H9 (cell line): ENCODE results near the gene PC. TPM values are rescaled to one million over a fixed set of nuclear protein-coding genes. Genes with fewer than 3 reads are reported as not detected.

Experiments
- DNase-seq: peaks from one replicate; pipeline ENCODE4 v3.0.0-alpha.2; 2017
- H2AFZ ChIP-seq: one replicate; pipeline ENCODE4 v1.6.1; 2013; ENCODE audit warnings: mild to moderate bottlenecking, low read length, control low read depth, moderate library complexity
- H2AK5ac ChIP-seq: 2 replicates; pipeline ENCODE4 v1.6.1; 2013; ENCODE audit warnings: low read length, control low read depth, mixed read lengths; ENCODE audit not compliant: insufficient read length
- H2BK120ac ChIP-seq: one replicate; pipeline ENCODE4 v1.6.1; 2013; ENCODE audit warnings: low read depth, mild to moderate bottlenecking, low read length, control low read depth, inconsistent platforms; ENCODE audit not compliant: poor library complexity, severe bottlenecking
- H2BK12ac ChIP-seq: 2 replicates; pipeline ENCODE4 v1.6.1; 2013; ENCODE audit warnings: low read length, control low read depth, mixed read lengths, low read depth; ENCODE audit not compliant: insufficient read length
- H2BK15ac ChIP-seq: 2 replicates; pipeline ENCODE4 v1.6.1; 2013; ENCODE audit warnings: low read depth, low read length, control low read depth
- H2BK20ac ChIP-seq: one replicate; pipeline ENCODE4 v1.6.1; 2013; ENCODE audit warnings: low read depth, mild to moderate bottlenecking, low read length, control low read depth, inconsistent platforms; ENCODE audit not compliant: poor library complexity, severe bottlenecking
- H2BK5ac ChIP-seq: 2 replicates; pipeline ENCODE4 v1.6.1; 2013; ENCODE audit warnings: low read length, control low read depth, mixed read lengths; ENCODE audit not compliant: insufficient read length
- H3K14ac ChIP-seq: 2 replicates; pipeline ENCODE4 v1.6.1; 2013; ENCODE audit warnings: low read length, control low read depth; ENCODE audit not compliant: insufficient read depth
- H3K18ac ChIP-seq: 2 replicates; pipeline ENCODE4 v1.6.1; 2013; ENCODE audit warnings: low read depth, mild to moderate bottlenecking, mixed read lengths, low read length, control low read depth; ENCODE audit not compliant: insufficient read length
- H3K23ac ChIP-seq: 2 replicates; pipeline ENCODE4 v1.6.1; 2013; ENCODE audit warnings: low read length, control low read depth, mixed read lengths, low read depth; ENCODE audit not compliant: insufficient read length
- H3K23me2 ChIP-seq: 2 replicates; pipeline ENCODE4 v1.6.1; 2013; ENCODE audit warnings: low read depth, mild to moderate bottlenecking, mixed read lengths, low read length, control low read depth; ENCODE audit not compliant: insufficient read length, poor library complexity, severe bottlenecking
- H3K27ac ChIP-seq: 2 replicates; pipeline ENCODE4 v1.5.1; 2013; ENCODE audit warnings: low read length, control low read depth, mixed read lengths, low read depth; ENCODE audit not compliant: insufficient read length
- H3K27me3 ChIP-seq: 2 replicates; pipeline ENCODE4 v1.6.1; 2013; ENCODE audit warnings: low read length, control low read depth, inconsistent platforms; ENCODE audit not compliant: insufficient read depth
- H3K4ac ChIP-seq: 2 replicates; pipeline ENCODE4 v1.6.1; 2013; ENCODE audit warnings: low read depth, mild to moderate bottlenecking, control low read depth, inconsistent platforms, low read length, moderate library complexity
- H3K4me1 ChIP-seq: 2 replicates; pipeline ENCODE4 v1.6.1; 2013; ENCODE audit warnings: low read length, control low read depth, inconsistent platforms; ENCODE audit not compliant: insufficient read depth
- H3K4me2 ChIP-seq: 2 replicates; pipeline ENCODE4 v1.6.1; 2013; ENCODE audit warnings: low read length, control low read depth, mixed read lengths; ENCODE audit not compliant: insufficient read length, insufficient read depth
- H3K56ac ChIP-seq: 2 replicates; pipeline ENCODE4 v1.6.1; 2013; ENCODE audit warnings: low read depth, mild to moderate bottlenecking, mixed read lengths, low read length, control low read depth; ENCODE audit not compliant: insufficient read length
- H3K79me1 ChIP-seq: 2 replicates; pipeline ENCODE4 v1.6.1; 2013; ENCODE audit warnings: low read depth, mild to moderate bottlenecking, moderate library complexity, low read length, control low read depth, inconsistent platforms; ENCODE audit not compliant: insufficient read depth, poor library complexity, severe bottlenecking
- H3K79me2 ChIP-seq: 2 replicates; pipeline ENCODE4 v1.6.1; 2013; ENCODE audit warnings: low read length, control low read depth, inconsistent platforms; ENCODE audit not compliant: insufficient read depth
- H3K9ac ChIP-seq: 2 replicates; pipeline ENCODE4 v1.6.1; 2013; ENCODE audit warnings: low read length, control low read depth, mixed read lengths; ENCODE audit not compliant: insufficient read length; ENCODE audit errors: extremely low read depth
- H3K9me3 ChIP-seq: one replicate; pipeline ENCODE4 v1.6.1; 2013; ENCODE audit warnings: low read depth, low read length, inconsistent platforms; ENCODE audit not compliant: control insufficient read depth
- H3T11ph ChIP-seq: one replicate; pipeline ENCODE4 v1.6.1; 2013; ENCODE audit warnings: mild to moderate bottlenecking, low read length, control low read depth, inconsistent platforms
- H4K20me1 ChIP-seq: one replicate; pipeline ENCODE4 v1.6.1; 2013; ENCODE audit not compliant: control insufficient read depth, insufficient read length, insufficient read depth
- H4K5ac ChIP-seq: 2 replicates; pipeline ENCODE4 v1.6.1; 2013; ENCODE audit warnings: low read depth, mild to moderate bottlenecking, mixed read lengths, low read length, control low read depth; ENCODE audit not compliant: insufficient read length
- H4K8ac ChIP-seq: replicated peaks from 2 replicates; pipeline ENCODE4 v1.6.1; 2013; ENCODE audit warnings: low read length, control low read depth, mixed read lengths, low read depth; ENCODE audit not compliant: insufficient read length
- H4K91ac ChIP-seq: 2 replicates; pipeline ENCODE4 v1.6.1; 2013; ENCODE audit warnings: low read depth, mild to moderate bottlenecking, moderate library complexity, mixed read lengths, low read length, control low read depth; ENCODE audit not compliant: insufficient read length
- H3K27ac Mint-ChIP-seq, 3 experiments: 2 replicates in 2 of 3; 3 replicates in 1 of 3; pipeline ENCODE4 v1.8.0; 2020 to 2021; ENCODE audit warnings: mixed read lengths in 3 of 3, mild to moderate bottlenecking in 1 of 3, moderate library complexity in 1 of 3
- H3K27me3 Mint-ChIP-seq: 2 replicates; pipeline ENCODE4 v1.8.0; 2021; ENCODE audit warnings: low read depth, mild to moderate bottlenecking, moderate library complexity, mixed read lengths
- H3K36me3 Mint-ChIP-seq, 3 experiments: 2 replicates in 2 of 3; 3 replicates in 1 of 3; pipeline ENCODE4 v1.8.0; 2020 to 2021; ENCODE audit warnings: low read depth in 3 of 3, mixed read lengths in 3 of 3; ENCODE audit not compliant: insufficient read depth in 1 of 3
- H3K4me1 Mint-ChIP-seq, 2 experiments: 2 replicates each; pipeline ENCODE4 v1.8.0; 2020; ENCODE audit warnings: mixed read lengths in 2 of 2
- H3K4me3 Mint-ChIP-seq, 2 experiments: 2 replicates in 1 of 2; 3 replicates in 1 of 2; pipeline ENCODE4 v1.8.0; 2020 to 2021; ENCODE audit warnings: mild to moderate bottlenecking in 2 of 2, mixed read lengths in 2 of 2, moderate library complexity in 1 of 2
- H3K9me3 Mint-ChIP-seq, 2 experiments: 2 replicates in 1 of 2; 3 replicates in 1 of 2; pipeline ENCODE4 v1.8.0; 2020; ENCODE audit warnings: mild to moderate bottlenecking in 2 of 2, mixed read lengths in 2 of 2, moderate library complexity in 1 of 2
- WGBS: extraction: QIAGEN DNeasy Blood & Tissue Kit; methylation state at CpG from one replicate; pipeline ENCODE4 v1.1.7; 2013; ENCODE audit warnings: missing lambda C conversion rate, low lambda C conversion rate, mixed read lengths; ENCODE audit not compliant: insufficient read length; ENCODE audit errors: extremely low coverage; 5-methylcytosine and 5-hydroxymethylcytosine counted together
- total RNA-seq: library from RNA; stranded (reverse); gene quantifications from 2 replicates; pipeline ENCODE4 v1.2.1, GENCODE V29; 2021
- TF ChIP-seq, protein P1 (sequence below): fragments of 200-600 bp; sonication (generic); conservative IDR thresholded peaks from 3 replicates; pipeline ENCODE4 v1.8.0; 2021; ENCODE audit warnings: antibody characterized with exemption, mild to moderate bottlenecking

Gene PC
- total RNA-seq, 1 experiment from 2014 or later: 32.6 TPM

DNA sequence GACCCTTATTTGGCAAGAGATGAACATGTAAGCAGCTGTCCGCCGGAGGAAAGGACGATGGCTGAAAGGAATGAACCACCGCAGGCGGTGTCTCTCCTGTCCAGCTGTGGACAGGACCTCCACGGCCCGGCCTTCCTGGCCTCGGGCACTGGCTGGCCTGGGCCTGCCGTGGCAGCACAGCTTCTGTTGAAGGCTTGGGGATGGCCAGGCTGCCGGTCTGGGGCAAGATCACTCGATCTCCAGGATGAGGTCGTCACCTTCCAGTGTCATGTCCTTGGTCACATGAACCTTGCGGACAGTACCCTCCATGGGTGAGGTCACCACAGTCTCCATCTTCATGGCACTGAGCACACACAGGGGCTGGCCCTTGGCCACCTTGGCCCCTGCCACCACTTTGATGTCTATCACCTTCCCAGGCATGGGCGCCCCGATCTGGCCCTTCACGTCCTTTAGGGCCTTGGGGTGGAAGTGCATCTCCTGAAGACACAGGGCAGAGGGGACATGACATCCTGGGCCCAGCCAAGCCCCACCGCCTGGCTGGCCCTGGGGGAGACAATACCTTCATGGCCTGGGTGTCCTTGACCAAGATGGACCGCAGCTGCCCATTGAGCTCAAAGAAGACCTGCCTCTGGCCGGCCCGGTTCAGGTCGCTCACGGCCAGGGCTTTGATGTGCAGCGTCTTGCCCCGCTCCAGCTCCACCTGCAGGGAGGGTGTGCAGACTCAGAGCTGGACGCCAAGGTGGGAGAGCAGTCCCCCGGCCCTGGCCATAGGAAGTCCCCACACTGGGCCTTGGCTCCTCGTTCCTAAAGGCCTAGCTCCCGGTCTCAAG lies 109.3 kb downstream of the PC start:
- no peak overlapping the region for H3K4me3 Mint-ChIP-seq
- DNase-seq: no peak
- no peak overlapping the region for H2BK12ac ChIP-seq

More for the DNA sequence above, 109.3 kb downstream of the PC start:
- Histone ChIP-seq H3K23ac (no peak overlapping the region), H4K91ac (no peak overlapping the region), H2BK120ac (no peak overlapping the region), H3K14ac (no peak overlapping the region), H2AFZ (no peak overlapping the region), H2BK15ac (no peak overlapping the region), H3K4ac (no peak overlapping the region), H3K18ac (no peak overlapping the region), H2AK5ac (no peak overlapping the region), H3T11ph (no peak overlapping the region), H3K23me2 (no peaks in the 10 kb centered on the region), H4K5ac (no peak overlapping the region), H4K20me1 (no peaks in the 10 kb centered on the region), H3K56ac (no peak overlapping the region), H3K27ac (no peak overlapping the region), H3K79me2 (peaks cover 8% of the 10 kb centered on the region; the same call in 1 of the 2 replicates), H2BK5ac (no peak overlapping the region), H3K4me1 (no peaks in the 10 kb centered on the region), H3K27me3 (no peaks in the 10 kb centered on the region), H3K4me2 (no peak overlapping the region), H3K9ac (no peak overlapping the region), H4K8ac (no peak overlapping the region), H3K9me3 (no peaks in the 10 kb centered on the region), H3K79me1 (peaks cover 7% of the 10 kb centered on the region), H2BK20ac (no peak overlapping the region)
- H3K4me1 Mint-ChIP-seq: peaks cover 11 to 15% of the 10 kb centered on the region in 2 experiments
- peaks cover 3% of the 10 kb centered on the region; the same call in 1 of the 2 replicates for H3K27me3 Mint-ChIP-seq
- WGBS: no CpG with 5 or more reads among the region's 28 CpGs
- no peaks in the 10 kb centered on the region for H3K9me3 Mint-ChIP-seq
- no peak overlapping the region for H3K27ac Mint-ChIP-seq
- peaks cover 8 to 42% (median 35%) of the 10 kb centered on the region in 3 experiments for H3K36me3 Mint-ChIP-seq
- TF ChIP-seq, protein P1, sequence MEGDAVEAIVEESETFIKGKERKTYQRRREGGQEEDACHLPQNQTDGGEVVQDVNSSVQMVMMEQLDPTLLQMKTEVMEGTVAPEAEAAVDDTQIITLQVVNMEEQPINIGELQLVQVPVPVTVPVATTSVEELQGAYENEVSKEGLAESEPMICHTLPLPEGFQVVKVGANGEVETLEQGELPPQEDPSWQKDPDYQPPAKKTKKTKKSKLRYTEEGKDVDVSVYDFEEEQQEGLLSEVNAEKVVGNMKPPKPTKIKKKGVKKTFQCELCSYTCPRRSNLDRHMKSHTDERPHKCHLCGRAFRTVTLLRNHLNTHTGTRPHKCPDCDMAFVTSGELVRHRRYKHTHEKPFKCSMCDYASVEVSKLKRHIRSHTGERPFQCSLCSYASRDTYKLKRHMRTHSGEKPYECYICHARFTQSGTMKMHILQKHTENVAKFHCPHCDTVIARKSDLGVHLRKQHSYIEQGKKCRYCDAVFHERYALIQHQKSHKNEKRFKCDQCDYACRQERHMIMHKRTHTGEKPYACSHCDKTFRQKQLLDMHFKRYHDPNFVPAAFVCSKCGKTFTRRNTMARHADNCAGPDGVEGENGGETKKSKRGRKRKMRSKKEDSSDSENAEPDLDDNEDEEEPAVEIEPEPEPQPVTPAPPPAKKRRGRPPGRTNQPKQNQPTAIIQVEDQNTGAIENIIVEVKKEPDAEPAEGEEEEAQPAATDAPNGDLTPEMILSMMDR: no peak
